Heart left ventricle (tissue), 16 donors: Measurements from ENCODE around the gene TMEM39B. TPM values are rescaled to one million over a fixed set of nuclear protein-coding genes. Genes with fewer than 3 reads are reported as not detected.
"Not testable (repeated sequence)": the region's sequence is repeated elsewhere in the genome, so short reads cannot be mapped to it uniquely, and the experiment has no call there.

ENCODE experiments used
- ATAC-seq, 4 donors: fragments of 200-7000 bp; cut with Tn5 transposase; one replicate each; pipeline ENCODE4 v1.9.1; 2020 to 2022; ENCODE audit warnings: moderate library complexity in 4 of 4, mild to moderate bottlenecking in 3 of 4, moderate number of reproducible peaks in 1 of 4
- DNase-seq, 5 donors: peaks; one replicate each; pipeline ENCODE4 v3.0.0-alpha.2; 2020
- H3K27ac ChIP-seq, 12 donors: fragments of 200-600 bp; sonication (generic) in 4 of 12; one replicate each; pipeline versions ENCODE4 v1.5.0 to v1.8.0; 2016 to 2022; ENCODE audit warnings: mild to moderate bottlenecking in 2 of 12
- H3K27me3 ChIP-seq, 9 donors: fragments of 200-600 bp; sonication (generic) in 2 of 9; one replicate each; pipeline versions ENCODE4 v1.5.1 to v1.8.0; 2016 to 2022; ENCODE audit warnings: mild to moderate bottlenecking in 3 of 9
- H3K36me3 ChIP-seq, 9 donors: fragments of 200-600 bp; sonication (generic) in 2 of 9; one replicate each; pipeline versions ENCODE4 v1.5.0 to v1.8.0; 2018 to 2022; ENCODE audit warnings: mild to moderate bottlenecking in 2 of 9
- H3K4me1 ChIP-seq, 12 donors: fragments of 200-600 bp; sonication (generic) in 4 of 12; one replicate each; pipeline versions ENCODE4 v1.5.0 to v1.8.0; 2016 to 2022; ENCODE audit warnings: mild to moderate bottlenecking in 3 of 12
- H3K4me3 ChIP-seq, 12 donors: fragments of 200-600 bp; sonication (generic) in 4 of 12; one replicate each; pipeline versions ENCODE4 v1.5.0 to v1.8.0; 2017 to 2022; ENCODE audit warnings: mild to moderate bottlenecking in 9 of 12, moderate library complexity in 4 of 12
- H3K9me3 ChIP-seq, 12 donors: fragments of 200-600 bp; sonication (generic) in 4 of 12; one replicate each; pipeline versions ENCODE4 v1.5.0 to v1.8.0; 2016 to 2022; ENCODE audit warnings: mild to moderate bottlenecking in 1 of 12
- POLR2A ChIP-seq, 2 donors: fragments of 450-650 bp; IDR thresholded peaks; one replicate each; pipeline ENCODE4 v1.6.1; 2017; ENCODE audit warnings: antibody characterized with exemption in 2 of 2, mild to moderate bottlenecking in 2 of 2, moderate library complexity in 2 of 2
- WGBS, 4 donors: extraction: QIAGEN DNeasy Blood & Tissue Kit in 2 of 4; methylation state at CpG; one replicate each; pipeline versions ENCODE4 v1.1.5 to v1.1.7; 2013 to 2018; 5-methylcytosine and 5-hydroxymethylcytosine counted together
- intact Hi-C, 10 donors: fragments of 100-400 bp; cut with DNase I; formaldehyde crosslinking; loops; one replicate each; pipeline versions ENCODE4 v1.11.1 to v1.14.2; 2022
- microRNA-seq, 4 donors: library from miRNA; unstranded; fragments of <30 nt; microRNA quantifications; one replicate each; pipeline versions ENCODE4 to v1.2.0, GENCODE V29; 2017 to 2020
- polyA plus RNA-seq, 2 donors: library from polyadenylated mRNA; stranded (reverse); fragments of 200-250 nt; gene quantifications; one replicate each; pipeline ENCODE4 v1.2.3, GENCODE V29; 2013
- total RNA-seq, 9 donors: library from RNA; depleted of rRNA in 2 of 9; stranded (reverse); fragments of >200 nt in 2 of 9; fragmentation: NEBNext Ultra II Directional in 3 of 9; extraction: Animal tissue kit (Norgen Biotek cat#: 25700) in 3 of 9; gene quantifications; one replicate each; pipeline versions ENCODE4 v1.1.0 to v1.2.4, GENCODE V29; 2016 to 2023
- TF ChIP-seq, protein P1 (sequence below), 12 donors: fragments of 200-600 bp; sonication (generic) in 4 of 12; IDR thresholded peaks; one replicate each; pipeline versions ENCODE4 v1.5.0 to v1.8.0; 2018 to 2022; ENCODE audit warnings: antibody characterized with exemption in 12 of 12, mild to moderate bottlenecking in 5 of 12
- donor health status: ischemic (EF 13 %, LVEDD 7.1; RV severe dilation, severe dysfunction).
- donor health status: healthy with polysubstance abuse.
- donor health status: DM: no; HTN: yes; CAD: no.
- donor health status: DM: no; HTN: no; CAD: no.
- donor health status: ischemic (EF 25% LVEDD 6.9; RV normal size, moderate dysfunction).
- donor health status: ischemic (EF 25% LVEDD 5.7; RV mildly dilated, moderate dysfunction).
- donor health status: healthy.
- donor health status: DM: yes; HTN: yes; CAD: no.
- donor health status: ischemic (EF 35%, LVEDD 5.7; RV mildly dilated, moderate dysfunction).
- donor health status: nonischemic (EF 11% LVEDD 7.7; RV severe dilation, severe dysfunction).
- donor health status: DM: yes; HTN: yes; CAD: no.
- donor health status: PGD.
- donor health status: ischemic (EF 29% LVEDD 5.4; RV normal size, mild dysfunction).
- donor health status: nonischemic (EF 23%, LVEDD 6.1; RV moderate dilation, normal function).

Gene TMEM39B
- total and polyA plus RNA-seq, 11 donors, result 2.7 to 15.1 (median 6.3) TPM

DNA sequence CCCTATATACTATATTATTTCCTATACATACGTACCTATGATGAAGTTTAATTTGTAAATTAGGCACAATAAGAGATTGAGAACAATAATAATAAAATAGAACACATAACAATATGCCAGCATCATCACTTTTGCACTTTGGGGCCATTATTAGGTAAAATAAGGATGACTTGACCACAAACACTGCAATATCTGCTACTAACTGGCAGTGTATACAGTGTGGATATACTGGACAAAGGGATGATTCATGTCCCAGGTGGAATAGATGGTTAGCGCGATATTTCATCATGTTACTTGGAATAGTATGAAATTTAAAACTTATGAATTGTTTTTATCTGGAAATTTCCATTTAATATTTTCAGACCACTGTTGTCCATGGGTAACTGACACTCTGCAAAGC lies 71.3 kb downstream of the TMEM39B start:
- intact Hi-C loops, result no loop called here
- peaks cover 0 to 24% (median 2%) of the 10 kb centered on the region in 12 donors for H3K9me3 ChIP-seq
- peaks cover 0 to 11% (median 0%) of the 10 kb centered on the region in 9 donors for H3K36me3 ChIP-seq
- 83 to 94% (median 91%) methylated on average over 3 of the region's 3 CpGs for WGBS, 4 donors
- H3K4me3 ChIP-seq, result no peak overlapping the region
- peaks cover 0 to 44% (median 24%) of the 10 kb centered on the region in 12 donors for H3K4me1 ChIP-seq
- no peak for ATAC-seq
- DNase-seq, result no peak
- no peaks in the 10 kb centered on the region for H3K27me3 ChIP-seq
- H3K27ac ChIP-seq, result no peak overlapping the region
- TF ChIP-seq, protein P1, sequence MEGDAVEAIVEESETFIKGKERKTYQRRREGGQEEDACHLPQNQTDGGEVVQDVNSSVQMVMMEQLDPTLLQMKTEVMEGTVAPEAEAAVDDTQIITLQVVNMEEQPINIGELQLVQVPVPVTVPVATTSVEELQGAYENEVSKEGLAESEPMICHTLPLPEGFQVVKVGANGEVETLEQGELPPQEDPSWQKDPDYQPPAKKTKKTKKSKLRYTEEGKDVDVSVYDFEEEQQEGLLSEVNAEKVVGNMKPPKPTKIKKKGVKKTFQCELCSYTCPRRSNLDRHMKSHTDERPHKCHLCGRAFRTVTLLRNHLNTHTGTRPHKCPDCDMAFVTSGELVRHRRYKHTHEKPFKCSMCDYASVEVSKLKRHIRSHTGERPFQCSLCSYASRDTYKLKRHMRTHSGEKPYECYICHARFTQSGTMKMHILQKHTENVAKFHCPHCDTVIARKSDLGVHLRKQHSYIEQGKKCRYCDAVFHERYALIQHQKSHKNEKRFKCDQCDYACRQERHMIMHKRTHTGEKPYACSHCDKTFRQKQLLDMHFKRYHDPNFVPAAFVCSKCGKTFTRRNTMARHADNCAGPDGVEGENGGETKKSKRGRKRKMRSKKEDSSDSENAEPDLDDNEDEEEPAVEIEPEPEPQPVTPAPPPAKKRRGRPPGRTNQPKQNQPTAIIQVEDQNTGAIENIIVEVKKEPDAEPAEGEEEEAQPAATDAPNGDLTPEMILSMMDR (IDR thresholded peaks at IDR 0.05), result no peak
- no peak for TF ChIP-seq POLR2A (IDR thresholded peaks at IDR 0.05)

DNA sequence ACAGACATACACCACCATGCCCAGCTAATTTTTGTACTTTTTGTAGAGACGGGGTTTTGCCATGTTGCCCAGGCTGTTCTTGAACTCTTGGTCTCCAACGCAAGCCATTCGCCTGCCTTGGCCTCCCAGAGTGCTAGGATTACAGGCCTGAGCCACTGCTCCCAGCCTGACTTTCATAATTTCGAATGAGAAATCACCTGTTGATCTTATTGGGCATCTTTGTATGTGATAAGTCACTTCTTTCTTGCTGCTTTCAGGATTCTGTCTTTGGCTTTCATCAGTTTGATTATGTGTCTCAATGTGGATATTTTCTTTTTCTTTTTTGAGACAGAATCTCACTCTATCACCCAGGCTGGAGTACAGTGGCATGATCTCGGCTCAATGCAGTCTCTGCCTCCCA lies 75.1 kb downstream of the TMEM39B start:
- peaks cover 0 to 32% (median 3%) of the 10 kb centered on the region in 12 donors for H3K9me3 ChIP-seq
- H3K27me3 ChIP-seq, intact Hi-C loops, H3K27ac ChIP-seq, DNase-seq, ATAC-seq, H3K4me3 ChIP-seq: not testable (repeated sequence)
- 91 to 99% (median 98%) methylated on average over 5 of the region's 5 CpGs for WGBS, 4 donors
- H3K36me3 ChIP-seq, result peaks cover 0 to 11% (median 0%) of the 10 kb centered on the region in 9 donors
- peaks cover 0 to 38% (median 20%) of the 10 kb centered on the region in 12 donors for H3K4me1 ChIP-seq

DNA sequence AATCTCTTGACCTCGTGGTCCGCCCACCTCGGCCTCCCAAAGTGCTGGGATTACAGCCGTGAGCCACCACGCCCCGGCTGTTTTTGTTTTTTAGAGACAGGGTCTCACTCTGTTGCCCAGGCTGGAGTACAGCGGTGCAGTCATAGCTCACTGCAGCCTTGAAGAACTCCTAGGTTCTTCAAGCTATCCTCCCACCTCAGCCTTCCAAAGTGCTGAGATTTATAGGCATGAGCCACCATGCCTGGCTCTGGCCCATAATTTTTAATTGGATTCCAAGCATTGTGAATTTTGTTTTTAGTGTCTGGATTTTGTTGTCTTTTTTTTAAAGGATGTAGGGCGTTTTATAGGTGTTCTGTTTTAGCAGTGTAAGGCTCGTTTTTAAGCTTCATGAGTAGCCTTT lies 78.1 kb downstream of the TMEM39B start:
- H3K36me3 ChIP-seq, result peaks cover 0 to 22% (median 12%) of the 10 kb centered on the region in 9 donors
- H3K4me1 ChIP-seq, result peaks cover 0 to 20% (median 12%) of the 10 kb centered on the region in 12 donors
- no peak overlapping the region for H3K27ac ChIP-seq
- intact Hi-C loops, result no loop called here
- peaks cover 0 to 32% (median 3%) of the 10 kb centered on the region in 12 donors for H3K9me3 ChIP-seq
- no peak for TF ChIP-seq POLR2A (IDR thresholded peaks at IDR 0.05)
- no peak overlapping the region for H3K4me3 ChIP-seq
- H3K27me3 ChIP-seq, result no peaks in the 10 kb centered on the region
- DNase-seq, result no peak
- ATAC-seq, result no peak
- WGBS, 4 donors, result 92 to 97% (median 94%) methylated on average over 9 of the region's 9 CpGs

DNA sequence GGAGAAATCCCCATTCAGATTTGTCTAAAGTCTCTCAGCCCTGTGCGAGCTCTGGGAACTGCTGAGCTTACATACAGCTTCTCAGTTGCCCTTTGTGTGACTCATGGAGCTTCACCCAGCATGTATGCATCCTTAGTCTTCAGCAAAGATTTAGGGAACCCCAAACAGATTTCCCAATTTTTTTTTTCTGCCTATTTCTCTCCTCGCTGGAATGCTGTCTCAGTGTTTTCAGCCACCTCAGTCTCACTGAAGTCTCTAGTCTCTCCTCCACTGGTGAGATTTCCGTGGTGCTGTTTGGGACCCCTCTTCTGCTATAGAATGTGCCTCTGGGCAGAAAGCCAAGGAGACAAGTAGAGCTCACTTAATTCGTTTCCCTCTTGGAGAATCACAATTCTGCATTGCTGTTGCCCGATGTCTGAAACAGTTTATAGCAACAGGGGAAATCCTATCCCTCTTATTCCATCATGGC lies 78.6 kb downstream of the TMEM39B start:
- Histone ChIP-seq H3K27ac (peak overlapping the region in 1 of 12 donors; percentile 4), H3K9me3 (peaks cover 0 to 32% (median 3%) of the 10 kb centered on the region in 12 donors), H3K4me3 (no peak overlapping the region), H3K4me1 (peaks cover 0 to 20% (median 12%) of the 10 kb centered on the region in 12 donors), H3K27me3 (no peaks in the 10 kb centered on the region), H3K36me3 (peaks cover 0 to 27% (median 17%) of the 10 kb centered on the region in 9 donors)
- peak in 2 of 4 donors; percentile 29 to 42 for ATAC-seq
- intact Hi-C loops, result no loop called here
- DNase-seq, result no peak
- 33 to 38% (median 36%) methylated on average over 5 of the region's 5 CpGs for WGBS, 4 donors
- TF ChIP-seq, protein P1 (IDR thresholded peaks at IDR 0.05), result no peak
- no peak for TF ChIP-seq POLR2A (IDR thresholded peaks at IDR 0.05)

Small RNA genes lying within 50 kb of the gene (microRNA-seq; reads per million reads assigned to microRNA genes)
- gene MIR5585, result 0 to 0.77 (median 0) reads per million in 4 donors

Other genes with a start within 250 kb of the TMEM39B start
- gene PTP4A2, start 134.6 kb upstream of the TMEM39B start, total RNA-seq, result 100 to 1,000 TPM; 217 to 354 (median 242) TPM
- 100 to 1,000 TPM in 1 of 2 donors, 10 to 100 TPM in 1; 74.4 to 290 TPM for gene PTP4A2, start 134.6 kb upstream of the TMEM39B start, polyA plus RNA-seq
- gene KHDRBS1, start 59.1 kb upstream of the TMEM39B start, total RNA-seq, result 10 to 100 TPM; 45.2 to 79.3 (median 68.5) TPM
- 10 to 100 TPM; 33.0 to 58.6 TPM for gene KHDRBS1, start 59.1 kb upstream of the TMEM39B start, polyA plus RNA-seq
- 10 to 100 TPM; 58.4 to 99.2 (median 78.6) TPM for gene KPNA6, start 35.1 kb downstream of the TMEM39B start, total RNA-seq
- 10 to 100 TPM; 10.2 to 28.1 TPM for gene KPNA6, start 35.1 kb downstream of the TMEM39B start, polyA plus RNA-seq
- 10 to 100 TPM; 13.2 to 35.9 (median 18.6) TPM for gene TXLNA, start 106.7 kb downstream of the TMEM39B start, total RNA-seq
- 10 to 100 TPM in 1 of 2 donors, 1 to 10 TPM in 1; 8.7 to 21.5 TPM for gene TXLNA, start 106.7 kb downstream of the TMEM39B start, polyA plus RNA-seq
- 10 to 100 TPM; 12.5 to 23.7 (median 16.5) TPM for gene CCDC28B, start 127.7 kb downstream of the TMEM39B start, total RNA-seq
- 10 to 100 TPM; 19.0 to 40.2 TPM for gene CCDC28B, start 127.7 kb downstream of the TMEM39B start, polyA plus RNA-seq
- gene IQCC, start 132.7 kb downstream of the TMEM39B start, total RNA-seq, result 1 to 10 TPM in 2 of 9 donors, under 1 TPM in 7; 0.56 to 1.9 (median 0.74) TPM
- gene IQCC, start 132.7 kb downstream of the TMEM39B start, polyA plus RNA-seq, result under 1 TPM; 0.83 to 0.95 TPM
- gene DCDC2B, start 136.2 kb downstream of the TMEM39B start, total RNA-seq, result not detected
- gene DCDC2B, start 136.2 kb downstream of the TMEM39B start, polyA plus RNA-seq, result not detected
- 10 to 100 TPM in 6 of 9 donors, 1 to 10 TPM in 3; 8.8 to 19.8 (median 10.8) TPM for gene TMEM234, start 149.4 kb downstream of the TMEM39B start, total RNA-seq
- 10 to 100 TPM in 1 of 2 donors, 1 to 10 TPM in 1; 7.7 to 19.4 TPM for gene TMEM234, start 149.4 kb downstream of the TMEM39B start, polyA plus RNA-seq
- 100 to 1,000 TPM in 7 of 9 donors, 10 to 100 TPM in 2; 94.8 to 191 (median 119) TPM for gene EIF3I, start 149.5 kb downstream of the TMEM39B start, total RNA-seq
- 100 to 1,000 TPM; 140 to 388 TPM for gene EIF3I, start 149.5 kb downstream of the TMEM39B start, polyA plus RNA-seq
- 10 to 100 TPM in 1 of 9 donors, 1 to 10 TPM in 8; 2.0 to 13.7 (median 3.8) TPM for gene FAM167B, start 174.3 kb downstream of the TMEM39B start, total RNA-seq
- gene FAM167B, start 174.3 kb downstream of the TMEM39B start, polyA plus RNA-seq, result 10 to 100 TPM in 1 of 2 donors, 1 to 10 TPM in 1; 7.7 to 14.1 TPM
- gene LCK, start 178.3 kb downstream of the TMEM39B start, total RNA-seq, result 1 to 10 TPM in 2 of 9 donors, under 1 TPM in 4, not detected in 3; 0.37 to 7.6 (median 0.72) TPM
- under 1 TPM; 0.34 to 0.40 TPM for gene LCK, start 178.3 kb downstream of the TMEM39B start, polyA plus RNA-seq
- gene HDAC1, start 219.1 kb downstream of the TMEM39B start, total RNA-seq, result 10 to 100 TPM; 22.0 to 46.6 (median 29.3) TPM
- 10 to 100 TPM; 20.0 to 37.6 TPM for gene HDAC1, start 219.1 kb downstream of the TMEM39B start, polyA plus RNA-seq